SK-N-SH treated with all-trans-retinoic acid at 6 μM for 48 hours (cell line): Measurements from ENCODE around the gene AADAT.

Experiments used
- ATAC-seq: fragments of 200-7000 bp; cut with Tn5 transposase; 3 replicates; pipeline ENCODE4 v1.9.1; 2020; ENCODE audit warnings: mild to moderate bottlenecking, moderate library complexity
- ARNTL ChIP-seq: fragments of 450-650 bp; formaldehyde crosslinking; IDR thresholded peaks from 2 replicates; pipeline ENCODE4 v1.5.0; 2020; ENCODE audit warnings: low read depth, mild to moderate bottlenecking, moderate library complexity, borderline replicate concordance
- BACH2 ChIP-seq: fragments of 250-450 bp; sonication (Bioruptor Pico); IDR thresholded peaks from 2 replicates; pipeline ENCODE4 v1.9.0; 2021; ENCODE audit warnings: mild to moderate bottlenecking, borderline replicate concordance
- CREB5 ChIP-seq: fragments of 250-450 bp; sonication (Bioruptor Pico); IDR thresholded peaks from 2 replicates; pipeline ENCODE4 v1.5.1; 2020; ENCODE audit warnings: low read depth, mild to moderate bottlenecking, moderate library complexity
- CSDC2 ChIP-seq: fragments of 250-450 bp; sonication (Bioruptor Pico); IDR thresholded peaks from 2 replicates; pipeline ENCODE4 v1.5.0; 2020; ENCODE audit warnings: mild to moderate bottlenecking, moderate library complexity
- CSRNP3 ChIP-seq: fragments of 250-450 bp; sonication (Bioruptor Pico); IDR thresholded peaks from 2 replicates; pipeline ENCODE4 v1.5.1; 2021; ENCODE audit warnings: mild to moderate bottlenecking, moderate library complexity
- GLIS3 ChIP-seq: fragments of 250-450 bp; sonication (Bioruptor Pico); IDR thresholded peaks from 2 replicates; pipeline ENCODE4 v1.5.0; 2020; ENCODE audit warnings: mild to moderate bottlenecking, moderate library complexity
- ISL1 ChIP-seq: fragments of 250-450 bp; sonication (Bioruptor Pico); IDR thresholded peaks from 2 replicates; pipeline ENCODE4 v2.1.2; 2022; ENCODE audit warnings: mild to moderate bottlenecking, moderate library complexity
- OSR1 ChIP-seq: fragments of 250-450 bp; sonication (Bioruptor Pico); IDR thresholded peaks from 2 replicates; pipeline ENCODE4 v1.8.0; 2022; ENCODE audit warnings: moderate library complexity, mild to moderate bottlenecking, inconsistent platforms
- PATZ1 ChIP-seq: fragments of 250-450 bp; sonication (Bioruptor Pico); IDR thresholded peaks from 2 replicates; pipeline ENCODE4 v1.8.0; 2020; ENCODE audit warnings: mild to moderate bottlenecking, moderate library complexity, borderline replicate concordance
- POU6F1 ChIP-seq: fragments of 250-450 bp; sonication (Bioruptor Pico); IDR thresholded peaks from 2 replicates; pipeline ENCODE4 v1.8.0; 2021; ENCODE audit warnings: low read depth, mild to moderate bottlenecking, moderate library complexity, borderline replicate concordance
- PPARA ChIP-seq: fragments of 250-450 bp; sonication (Bioruptor Pico); IDR thresholded peaks from 2 replicates; pipeline ENCODE4 v1.5.0; 2020; ENCODE audit warnings: mild to moderate bottlenecking, borderline replicate concordance
- RARB ChIP-seq: fragments of 250-450 bp; sonication (Bioruptor Pico); IDR thresholded peaks from 2 replicates; pipeline ENCODE4 v1.8.0; 2021; ENCODE audit warnings: mild to moderate bottlenecking, moderate library complexity
- SNAI2 ChIP-seq: fragments of 250-450 bp; sonication (Bioruptor Pico); IDR thresholded peaks from 2 replicates; pipeline ENCODE4 v1.5.0; 2020; ENCODE audit warnings: mild to moderate bottlenecking, moderate library complexity
- TCF4 ChIP-seq: fragments of 250-450 bp; sonication (Bioruptor Pico); IDR thresholded peaks from 2 replicates; pipeline ENCODE4 v1.8.0; 2021; ENCODE audit warnings: mild to moderate bottlenecking, moderate library complexity, borderline replicate concordance
- TOX ChIP-seq: fragments of 250-450 bp; sonication (Bioruptor Pico); IDR thresholded peaks from 2 replicates; pipeline ENCODE4 v1.8.0; 2021; ENCODE audit warnings: mild to moderate bottlenecking, moderate library complexity, borderline replicate concordance
- TSHZ2 ChIP-seq: fragments of 250-450 bp; sonication (Bioruptor Pico); IDR thresholded peaks from 2 replicates; pipeline ENCODE4 v1.5.0; 2020; ENCODE audit warnings: mild to moderate bottlenecking, moderate library complexity
- ZC3H10 ChIP-seq: fragments of 250-450 bp; sonication (Bioruptor Pico); IDR thresholded peaks from 2 replicates; pipeline ENCODE4 v1.5.1; 2021; ENCODE audit warnings: mild to moderate bottlenecking, moderate library complexity
- ZFP3 ChIP-seq: fragments of 250-450 bp; sonication (Bioruptor Pico); IDR thresholded peaks from 2 replicates; pipeline ENCODE4 v1.5.0; 2020; ENCODE audit warnings: mild to moderate bottlenecking, moderate library complexity
- ZFP30 ChIP-seq: fragments of 450-650 bp; formaldehyde crosslinking; IDR thresholded peaks from 2 replicates; pipeline ENCODE4 v1.5.0; 2022; ENCODE audit warnings: mild to moderate bottlenecking, moderate library complexity
- ZNF565 ChIP-seq: fragments of 450-650 bp; formaldehyde crosslinking; conservative IDR thresholded peaks from 2 replicates; pipeline ENCODE4 v1.5.0; 2020; ENCODE audit warnings: low read depth, mild to moderate bottlenecking, moderate library complexity
- ZNF70 ChIP-seq: fragments of 450-650 bp; formaldehyde crosslinking; IDR thresholded peaks from 2 replicates; pipeline ENCODE4 v1.5.0; 2020; ENCODE audit warnings: mild to moderate bottlenecking, moderate library complexity
- ZNF8 ChIP-seq: fragments of 450-650 bp; formaldehyde crosslinking; IDR thresholded peaks from 2 replicates; pipeline ENCODE4 v1.5.0; 2020; ENCODE audit warnings: mild to moderate bottlenecking, moderate library complexity

Gene AADAT

GRCh38 chr4:170109586-170110284 is 20.0 kb upstream of the AADAT start:
- peak; percentile 93 for ATAC-seq
- TF ChIP-seq ZFP3 (CRISPR knock-in tag) = no peak
- TF ChIP-seq ZNF565 (CRISPR knock-in tag) = no peak
- TF ChIP-seq RARB (CRISPR knock-in tag) = no peak
- TF ChIP-seq CSRNP3 (CRISPR knock-in tag) = no peak
- TF ChIP-seq ZC3H10 (CRISPR knock-in tag) = no peak
- no peak for TF ChIP-seq BACH2 (CRISPR knock-in tag)
- no peak for TF ChIP-seq ISL1
- TF ChIP-seq SNAI2 (CRISPR knock-in tag) = no peak
- no peak for TF ChIP-seq OSR1
- no peak for TF ChIP-seq TSHZ2 (CRISPR knock-in tag)
- no peak for TF ChIP-seq ARNTL
- no peak for TF ChIP-seq ZNF70 (CRISPR knock-in tag)
- TF ChIP-seq POU6F1 = no peak
- no peak for TF ChIP-seq ZNF8 (CRISPR knock-in tag)
- TF ChIP-seq ZFP30 (CRISPR knock-in tag) = no peak
- no peak for TF ChIP-seq TCF4 (CRISPR knock-in tag)
- TF ChIP-seq CREB5 = no peak
- TF ChIP-seq, all 23 proteins: peak for 0

GRCh38 chr4:170106900-170107299 is 17.1 kb upstream of the AADAT start:
- no peak for TF ChIP-seq ISL1
- TF ChIP-seq POU6F1 = no peak
- no peak for TF ChIP-seq ZC3H10 (CRISPR knock-in tag)
- no peak for TF ChIP-seq PPARA (CRISPR knock-in tag)
- TF ChIP-seq RARB (CRISPR knock-in tag) = no peak
- no peak for TF ChIP-seq ZNF70 (CRISPR knock-in tag)
- TF ChIP-seq CREB5 = no peak
- no peak for TF ChIP-seq PATZ1 (CRISPR knock-in tag)
- TF ChIP-seq TCF4 (CRISPR knock-in tag) = no peak
- no peak for TF ChIP-seq ZFP3 (CRISPR knock-in tag)
- TF ChIP-seq SNAI2 (CRISPR knock-in tag) = no peak
- TF ChIP-seq ARNTL = no peak
- TF ChIP-seq OSR1 = no peak
- TF ChIP-seq CSDC2 (CRISPR knock-in tag) = no peak
- no peak for TF ChIP-seq TOX (CRISPR knock-in tag)
- TF ChIP-seq CSRNP3 (CRISPR knock-in tag) = no peak
- no peak for TF ChIP-seq ZFP30 (CRISPR knock-in tag)
- TF ChIP-seq GLIS3 (CRISPR knock-in tag) = no peak
- TF ChIP-seq ZNF565 (CRISPR knock-in tag) = no peak
- ATAC-seq = no peak
